Measurements from ENCODE around the gene HMG20A.
"Not testable (repeated sequence)": the region's sequence is repeated elsewhere in the genome, so short reads cannot be mapped to it uniquely, and the experiment has no call there.

HMG20A gene

GRCh38 chr15:77420610-77421369 lies at the start of gene HMG20A:
HMG20A (plus strand) TSS chr15:77420888; CDS start chr15:77458408, 37,520 bp downstream.
- FAIRE-seq: peak; percentile 49

GRCh38 chr15:77371850-77372563 lies 48.7 kb upstream of the HMG20A start:
- FAIRE-seq: peak; percentile 68

GRCh38 chr15:77373441-77373840 lies 47.2 kb upstream of the HMG20A start:
- no peak for FAIRE-seq

GRCh38 chr15:77375133-77375532 lies 45.6 kb upstream of the HMG20A start:
- no peak for FAIRE-seq

GRCh38 chr15:77376770-77377169 lies 43.9 kb upstream of the HMG20A start:
- no peak for FAIRE-seq

GRCh38 chr15:77380033-77380432 lies 40.7 kb upstream of the HMG20A start:
- no peak for FAIRE-seq

- no peak for FAIRE-seq
Measured at GRCh38 chr15:77384086-77384485, 36.6 kb upstream of the HMG20A start.

GRCh38 chr15:77384589-77385359 lies 35.9 kb upstream of the HMG20A start:
- FAIRE-seq: no peak

GRCh38 chr15:77386626-77387025 lies 34.1 kb upstream of the HMG20A start:
- FAIRE-seq: no peak

GRCh38 chr15:77387365-77388105 lies 33.2 kb upstream of the HMG20A start:
- FAIRE-seq: no peak

- FAIRE-seq: no peak
Measured at GRCh38 chr15:77391372-77391951, 29.2 kb upstream of the HMG20A start.

- FAIRE-seq: no peak
Measured at GRCh38 chr15:77392762-77393470, 27.8 kb upstream of the HMG20A start.

- FAIRE-seq: no peak
Measured at GRCh38 chr15:77393471-77393840, 27.2 kb upstream of the HMG20A start.

- FAIRE-seq: no peak
Measured at GRCh38 chr15:77395013-77395774, 25.5 kb upstream of the HMG20A start.

GRCh38 chr15:77396692-77397091 lies 24.0 kb upstream of the HMG20A start:
- FAIRE-seq: no peak

GRCh38 chr15:77398927-77399326 lies 21.8 kb upstream of the HMG20A start:
- FAIRE-seq: no peak

- FAIRE-seq: no peak
Measured at GRCh38 chr15:77400258-77400657, 20.4 kb upstream of the HMG20A start.

- FAIRE-seq: no peak
Measured at GRCh38 chr15:77402740-77403379, 17.8 kb upstream of the HMG20A start.

- FAIRE-seq: not testable (repeated sequence)
Measured at GRCh38 chr15:77406173-77406759, 14.4 kb upstream of the HMG20A start.

- no peak for FAIRE-seq
Measured at GRCh38 chr15:77406846-77407245, 13.8 kb upstream of the HMG20A start.

Measured in islet of Langerhans (tissue), 1 donor.